ENCODE measurements around the gene RELA.
"Not testable (repeated sequence)": the region's sequence is repeated elsewhere in the genome, so short reads cannot be mapped to it uniquely, and the experiment has no call there.

DNA sequence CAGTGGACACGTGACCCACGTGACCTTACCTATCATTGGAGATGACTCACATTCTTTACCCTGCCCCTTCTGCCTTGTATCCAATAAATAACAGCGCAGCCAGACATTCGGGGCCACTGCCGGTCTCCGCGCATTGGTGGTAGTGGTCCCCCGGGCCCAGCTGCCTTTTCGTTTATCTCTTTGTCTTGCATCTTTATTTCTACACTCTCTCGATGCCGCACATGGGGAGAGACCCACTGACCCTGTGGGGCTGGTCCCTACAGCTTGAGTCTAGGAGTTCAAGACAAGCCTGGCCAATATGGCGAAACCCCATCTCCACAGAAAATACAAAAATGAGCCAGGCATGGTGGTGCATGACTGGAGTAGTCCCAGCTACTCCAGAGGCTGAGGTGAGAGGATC is 44.3 kb upstream of the RELA start:
- TF ChIP-seq, protein P1, sequence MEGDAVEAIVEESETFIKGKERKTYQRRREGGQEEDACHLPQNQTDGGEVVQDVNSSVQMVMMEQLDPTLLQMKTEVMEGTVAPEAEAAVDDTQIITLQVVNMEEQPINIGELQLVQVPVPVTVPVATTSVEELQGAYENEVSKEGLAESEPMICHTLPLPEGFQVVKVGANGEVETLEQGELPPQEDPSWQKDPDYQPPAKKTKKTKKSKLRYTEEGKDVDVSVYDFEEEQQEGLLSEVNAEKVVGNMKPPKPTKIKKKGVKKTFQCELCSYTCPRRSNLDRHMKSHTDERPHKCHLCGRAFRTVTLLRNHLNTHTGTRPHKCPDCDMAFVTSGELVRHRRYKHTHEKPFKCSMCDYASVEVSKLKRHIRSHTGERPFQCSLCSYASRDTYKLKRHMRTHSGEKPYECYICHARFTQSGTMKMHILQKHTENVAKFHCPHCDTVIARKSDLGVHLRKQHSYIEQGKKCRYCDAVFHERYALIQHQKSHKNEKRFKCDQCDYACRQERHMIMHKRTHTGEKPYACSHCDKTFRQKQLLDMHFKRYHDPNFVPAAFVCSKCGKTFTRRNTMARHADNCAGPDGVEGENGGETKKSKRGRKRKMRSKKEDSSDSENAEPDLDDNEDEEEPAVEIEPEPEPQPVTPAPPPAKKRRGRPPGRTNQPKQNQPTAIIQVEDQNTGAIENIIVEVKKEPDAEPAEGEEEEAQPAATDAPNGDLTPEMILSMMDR (IDR thresholded peaks at IDR 0.05) = not testable (repeated sequence)
- TF ChIP-seq POLR2A (IDR thresholded peaks at IDR 0.05) = not testable (repeated sequence)

Measured in esophagus squamous epithelium (tissue), 4 donors.